HG02981 (cell line): ENCODE measurements around the gene MYCBP2.
"Not testable (repeated sequence)": the region's sequence is repeated elsewhere in the genome, so short reads cannot be mapped to it uniquely, and the experiment has no call there.

Experiments
- ATAC-seq: cut with Tn5 transposase; IDR thresholded peaks from one replicate; pipeline ENCODE4 v1.9.1; 2021; ENCODE audit warnings: mild to moderate bottlenecking, moderate library complexity; ENCODE audit not compliant: unreplicated experiment

Gene MYCBP2

DNA sequence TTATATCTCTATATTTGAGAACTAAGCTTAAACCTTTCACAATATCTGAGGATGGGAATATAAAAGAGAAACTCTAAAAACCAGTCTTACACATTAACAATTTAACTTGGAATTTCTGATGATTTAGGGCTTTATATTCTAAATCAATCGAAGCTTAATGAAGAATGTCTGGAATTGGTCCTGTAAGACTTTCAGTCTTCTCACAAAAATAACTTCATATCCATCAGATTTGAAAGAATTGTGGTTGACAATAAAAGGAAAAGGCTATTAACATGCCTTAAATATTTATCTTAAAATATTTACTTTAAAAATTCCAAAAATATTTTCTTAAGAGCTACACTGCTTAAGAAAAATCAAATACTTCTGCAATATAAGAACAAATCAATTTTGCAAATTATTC is 27.3 kb downstream of the MYCBP2 start:
- no peak for ATAC-seq

DNA sequence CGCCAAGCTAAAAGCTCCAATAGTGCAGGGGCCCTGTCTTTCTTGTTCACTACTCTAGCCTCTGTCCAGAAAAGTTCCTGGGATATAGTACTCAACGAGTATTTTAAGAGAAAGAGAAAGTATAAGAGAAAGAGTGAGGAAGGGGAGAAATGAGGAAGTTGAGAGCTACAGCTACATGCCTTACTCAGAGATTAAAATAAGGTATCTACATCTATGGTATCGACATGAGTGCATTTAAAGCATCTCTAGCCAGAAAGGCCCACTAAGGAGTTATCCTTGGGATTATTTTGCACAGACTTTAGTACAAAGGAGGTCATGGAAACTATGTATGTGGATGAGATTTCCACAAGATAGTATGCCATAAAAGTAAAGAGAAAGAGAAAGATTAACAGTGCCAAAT is 28.5 kb downstream of the MYCBP2 start:
- peak; percentile 70 for ATAC-seq

- no peak for ATAC-seq
Measured at GRCh38 chr13:77291774-77292173, 35.1 kb downstream of the MYCBP2 start.

DNA sequence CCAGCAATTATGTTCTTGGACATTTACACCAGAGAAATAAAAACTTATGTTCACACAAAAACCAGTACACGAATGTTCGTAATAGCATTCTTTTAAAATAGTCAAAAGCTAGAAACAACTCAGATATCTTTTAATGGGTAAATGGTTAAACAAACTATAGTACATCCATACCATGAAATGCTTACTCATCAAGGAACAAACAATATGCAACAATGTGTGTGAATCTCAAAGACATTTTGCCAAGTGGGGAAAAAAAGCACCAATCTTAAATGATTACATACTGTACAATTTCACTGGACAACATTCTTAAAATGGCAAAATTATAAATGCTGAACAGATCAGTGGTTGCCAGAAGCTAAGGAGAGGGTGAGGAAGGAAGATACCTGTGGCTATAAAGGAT is 36.6 kb downstream of the MYCBP2 start:
- ATAC-seq = no peak

- ATAC-seq = no peak
Measured at GRCh38 chr13:77289851-77290250, 37.0 kb downstream of the MYCBP2 start.

GRCh38 chr13:77285632-77286031 is 41.3 kb downstream of the MYCBP2 start:
- ATAC-seq = not testable (repeated sequence)

- no peak for ATAC-seq
Measured at GRCh38 chr13:77285098-77285497, 41.8 kb downstream of the MYCBP2 start.

GRCh38 chr13:77274126-77274525 is 52.8 kb downstream of the MYCBP2 start:
- ATAC-seq = no peak

GRCh38 chr13:77269141-77269540 is 57.8 kb downstream of the MYCBP2 start:
- no peak for ATAC-seq

GRCh38 chr13:77267362-77267761 is 59.5 kb downstream of the MYCBP2 start:
- no peak for ATAC-seq

- no peak for ATAC-seq
Measured at GRCh38 chr13:77265336-77265735, 61.6 kb downstream of the MYCBP2 start.

DNA sequence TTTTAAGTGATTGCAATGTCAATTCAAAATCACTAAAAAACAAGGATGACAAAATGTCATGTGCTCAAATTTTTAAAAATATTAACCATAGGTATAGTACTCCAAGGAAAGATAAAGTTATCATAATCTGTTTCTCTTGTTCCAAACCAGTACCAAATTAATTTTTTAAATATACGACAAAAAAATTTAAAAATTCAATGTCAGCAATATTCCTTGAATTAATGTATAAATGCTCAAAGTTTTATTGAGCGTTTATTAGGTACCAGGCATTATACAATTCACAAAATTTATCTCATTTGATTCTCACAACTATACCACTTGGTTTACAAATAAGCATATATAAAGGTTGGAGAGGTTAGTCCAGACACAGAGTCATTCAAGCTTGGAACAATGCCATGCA is 64.7 kb downstream of the MYCBP2 start:
- ATAC-seq = no peak

DNA sequence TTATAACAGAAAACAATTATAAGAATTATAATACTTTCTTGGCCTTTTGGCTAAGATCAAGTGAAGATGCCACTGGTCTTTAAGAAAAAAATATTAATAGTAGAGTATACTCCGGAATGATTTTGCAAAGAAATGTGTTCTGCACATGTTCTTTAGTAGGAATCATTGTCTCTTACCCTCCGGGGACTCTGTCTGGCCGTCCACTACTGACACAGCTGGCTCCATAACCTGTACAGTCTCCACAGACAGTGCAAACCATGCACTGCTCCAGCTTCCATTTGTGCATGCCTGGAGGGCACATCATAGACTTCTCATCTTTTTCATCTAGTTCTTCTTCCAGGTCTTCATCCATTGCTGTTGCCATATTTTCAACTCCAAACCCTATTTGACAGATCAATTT is 75.9 kb downstream of the MYCBP2 start:
- ATAC-seq = no peak

- ATAC-seq = not testable (repeated sequence)
Measured at GRCh38 chr13:77245224-77245623, 81.7 kb downstream of the MYCBP2 start.

GRCh38 chr13:77239312-77239711 is 87.6 kb downstream of the MYCBP2 start:
- no peak for ATAC-seq

DNA sequence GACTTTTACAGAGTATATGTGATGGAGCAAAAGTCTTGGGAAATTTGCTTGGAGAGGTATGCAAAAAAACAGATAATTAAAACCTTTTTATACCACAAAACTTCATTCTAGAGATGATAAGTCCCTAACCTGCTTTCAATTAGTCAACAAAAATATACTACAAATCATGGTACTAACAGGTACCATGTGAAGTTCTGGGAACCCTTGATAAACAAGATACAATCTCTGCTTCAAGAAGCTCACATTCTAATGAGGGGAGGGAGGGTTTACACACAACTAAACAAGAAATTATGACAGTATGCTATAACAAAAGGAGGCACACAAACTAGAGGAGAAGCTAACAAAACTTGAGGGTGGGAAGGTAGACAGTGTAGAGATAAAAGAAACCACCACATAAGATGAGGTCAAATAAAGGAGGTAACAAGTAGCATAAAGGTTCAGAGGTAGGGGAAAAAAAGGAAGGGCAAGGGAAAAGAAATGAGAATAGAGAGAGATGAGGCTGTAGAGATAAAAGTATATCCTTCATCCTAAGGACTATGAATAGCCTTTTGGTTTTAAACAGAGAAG is 91.4 kb downstream of the MYCBP2 start:
- no peak for ATAC-seq

GRCh38 chr13:77233159-77233558 is 93.7 kb downstream of the MYCBP2 start:
- ATAC-seq = no peak

DNA sequence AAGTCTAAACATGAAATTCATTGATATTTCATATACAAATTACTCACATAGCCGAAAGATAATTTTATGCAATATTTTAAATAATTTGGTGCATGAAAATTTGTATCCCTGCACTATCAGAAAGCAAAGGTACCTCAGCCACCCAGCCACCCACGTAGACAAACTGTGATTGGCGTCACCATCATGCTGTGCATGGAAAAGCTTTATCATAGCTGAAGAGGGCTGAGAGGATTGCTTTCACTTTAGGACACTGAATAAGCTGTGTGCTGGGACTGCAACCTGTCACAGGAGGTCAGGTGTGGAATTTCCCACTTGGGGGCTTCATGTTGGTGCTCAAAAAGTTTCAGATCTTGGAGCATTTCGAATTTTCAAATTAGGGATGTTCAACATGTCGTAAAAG is 96.3 kb downstream of the MYCBP2 start:
- no peak for ATAC-seq

GRCh38 chr13:77225946-77226345 is 100.9 kb downstream of the MYCBP2 start:
- no peak for ATAC-seq

- ATAC-seq = peak; percentile 47
Measured at GRCh38 chr13:77222909-77223308, 104.0 kb downstream of the MYCBP2 start.

- no peak for ATAC-seq
Measured at GRCh38 chr13:77222000-77222690, 104.7 kb downstream of the MYCBP2 start.

DNA sequence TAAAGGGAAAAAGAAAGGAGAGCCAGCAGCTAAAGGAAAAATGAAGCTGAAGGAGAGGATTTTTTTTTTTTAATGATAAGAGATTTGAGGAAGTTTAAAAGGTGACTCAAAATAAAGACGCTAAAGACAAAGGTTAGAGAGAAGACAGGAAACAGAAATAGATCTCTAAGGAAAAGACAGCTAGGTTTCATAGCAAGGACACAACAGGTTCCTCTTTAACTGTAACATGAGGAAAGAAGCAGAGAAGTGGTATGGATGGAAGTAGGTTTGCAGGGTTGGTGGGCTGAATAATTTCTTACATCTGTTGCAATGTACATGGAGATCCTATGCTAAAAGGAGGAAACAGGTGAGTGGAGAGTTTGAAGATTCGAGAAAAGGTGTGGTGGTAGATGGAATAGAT is 107.5 kb downstream of the MYCBP2 start:
- ATAC-seq = no peak

DNA sequence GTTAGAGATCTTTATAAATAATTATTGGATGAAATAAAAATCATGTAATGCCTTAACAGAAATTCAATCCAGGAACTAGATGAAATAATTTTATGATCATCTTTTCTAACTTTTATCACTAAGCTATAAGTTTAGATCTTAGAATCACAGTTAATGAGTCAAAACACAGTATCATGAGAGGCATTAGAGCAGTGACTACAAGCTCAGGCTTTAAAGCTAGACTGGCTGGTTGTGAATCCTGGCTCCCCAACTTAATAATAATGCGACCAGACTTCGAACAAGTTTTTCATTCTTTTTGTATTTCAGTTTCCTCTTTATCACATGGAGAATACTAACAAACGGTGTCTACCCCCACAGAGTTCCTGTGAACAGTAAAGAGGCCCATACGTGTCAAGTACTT is 108.6 kb downstream of the MYCBP2 start:
- ATAC-seq = no peak
